AG10803 (cell line): ENCODE measurements around the gene PPIL3.

Source experiments
- DNase-seq: peaks from one replicate; pipeline ENCODE4 v3.0.0; 2010; ENCODE audit warnings: low read depth
- H3K4me3 ChIP-seq: 2 replicates; pipeline ENCODE4 v1.5.1; 2011; ENCODE audit warnings: mild to moderate bottlenecking, low read length, control low read depth
- TF ChIP-seq, protein P1 (sequence below): conservative IDR thresholded peaks from 2 replicates; pipeline ENCODE4 v1.5.1; 2011; ENCODE audit warnings: mild to moderate bottlenecking, low read length, control low read depth, inconsistent platforms

PPIL3 gene

GRCh38 chr2:200860092-200860795, 28.6 kb downstream of the PPIL3 start:
- peak overlapping the region; percentile 96 for H3K4me3 ChIP-seq
- DNase-seq = peak; percentile 60
- TF ChIP-seq, protein P1, sequence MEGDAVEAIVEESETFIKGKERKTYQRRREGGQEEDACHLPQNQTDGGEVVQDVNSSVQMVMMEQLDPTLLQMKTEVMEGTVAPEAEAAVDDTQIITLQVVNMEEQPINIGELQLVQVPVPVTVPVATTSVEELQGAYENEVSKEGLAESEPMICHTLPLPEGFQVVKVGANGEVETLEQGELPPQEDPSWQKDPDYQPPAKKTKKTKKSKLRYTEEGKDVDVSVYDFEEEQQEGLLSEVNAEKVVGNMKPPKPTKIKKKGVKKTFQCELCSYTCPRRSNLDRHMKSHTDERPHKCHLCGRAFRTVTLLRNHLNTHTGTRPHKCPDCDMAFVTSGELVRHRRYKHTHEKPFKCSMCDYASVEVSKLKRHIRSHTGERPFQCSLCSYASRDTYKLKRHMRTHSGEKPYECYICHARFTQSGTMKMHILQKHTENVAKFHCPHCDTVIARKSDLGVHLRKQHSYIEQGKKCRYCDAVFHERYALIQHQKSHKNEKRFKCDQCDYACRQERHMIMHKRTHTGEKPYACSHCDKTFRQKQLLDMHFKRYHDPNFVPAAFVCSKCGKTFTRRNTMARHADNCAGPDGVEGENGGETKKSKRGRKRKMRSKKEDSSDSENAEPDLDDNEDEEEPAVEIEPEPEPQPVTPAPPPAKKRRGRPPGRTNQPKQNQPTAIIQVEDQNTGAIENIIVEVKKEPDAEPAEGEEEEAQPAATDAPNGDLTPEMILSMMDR = no peak

DNA sequence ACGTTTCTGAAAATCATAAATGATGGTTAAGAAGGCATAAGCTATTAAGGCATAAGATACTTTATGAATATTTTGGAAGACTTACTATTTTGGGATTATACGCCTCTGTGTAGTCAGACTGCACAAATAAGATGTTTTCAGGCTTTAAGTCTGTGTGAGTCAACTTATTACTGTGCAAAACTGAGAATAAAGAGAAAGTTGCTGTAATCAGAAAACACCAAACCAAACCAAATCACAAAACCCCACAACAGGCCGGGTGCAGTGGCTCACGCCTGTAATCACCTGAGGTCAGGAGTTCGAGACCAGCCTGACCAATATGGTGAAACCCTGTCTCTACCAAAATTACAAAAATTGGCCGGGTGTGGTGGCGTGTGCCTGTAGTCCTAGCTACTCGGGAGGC, 32.1 kb downstream of the PPIL3 start:
- no peak for DNase-seq
- TF ChIP-seq, protein P1 = no peak
- no peak overlapping the region for H3K4me3 ChIP-seq

DNA sequence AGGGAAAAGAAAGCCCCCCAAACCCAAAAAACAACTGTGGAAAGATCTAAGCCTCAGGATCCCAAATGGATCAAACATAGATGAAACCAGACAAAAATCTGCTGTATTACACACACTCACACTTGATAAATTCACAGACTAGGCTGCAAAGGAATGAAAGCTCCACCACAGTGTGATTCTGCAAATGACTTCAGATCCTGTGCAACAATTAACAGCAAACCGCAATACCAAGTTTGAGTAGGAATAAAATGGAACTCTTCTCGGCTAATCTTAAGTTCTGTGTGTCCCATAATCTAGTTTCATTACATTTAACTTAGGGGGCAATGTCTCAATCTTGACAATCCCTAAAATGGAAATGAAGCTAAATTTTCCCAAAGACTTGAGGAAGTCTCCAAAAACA, 36.3 kb downstream of the PPIL3 start:
- TF ChIP-seq, protein P1 = no peak
- H3K4me3 ChIP-seq = no peak overlapping the region
- DNase-seq = no peak

GRCh38 chr2:200851398-200852248, 37.3 kb downstream of the PPIL3 start:
- no peak for DNase-seq
- no peak overlapping the region for H3K4me3 ChIP-seq
- TF ChIP-seq, protein P1 = no peak

GRCh38 chr2:200850512-200851256, 38.2 kb downstream of the PPIL3 start:
- no peak for DNase-seq
- TF ChIP-seq, protein P1 = no peak
- H3K4me3 ChIP-seq = no peak overlapping the region

DNA sequence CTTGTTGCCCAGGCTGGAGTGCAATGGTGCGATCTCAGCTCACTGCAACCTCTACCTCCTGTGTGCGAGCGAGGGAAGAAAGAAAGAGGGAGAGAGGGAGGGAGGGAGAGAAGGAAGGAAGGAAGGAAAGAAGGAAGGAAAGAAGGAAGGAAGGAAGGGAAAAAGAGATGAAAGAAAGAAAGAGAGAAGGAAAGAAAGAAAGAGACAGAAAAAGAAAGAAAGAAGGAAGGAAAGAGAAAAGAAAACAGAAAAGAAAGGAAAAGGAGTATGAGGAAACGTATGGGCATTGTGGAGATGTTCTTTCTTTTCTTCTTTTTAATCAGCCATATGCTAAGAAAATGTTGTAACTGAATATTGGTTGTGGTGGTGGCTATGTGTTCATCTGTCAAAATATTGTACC, 40.9 kb downstream of the PPIL3 start:
- no peak overlapping the region for H3K4me3 ChIP-seq
- TF ChIP-seq, protein P1 = no peak
- DNase-seq = no peak
